ENCODE measurements around the gene ATAD1. TPM values are rescaled to one million over a fixed set of nuclear protein-coding genes. Genes with fewer than 3 reads are reported as not detected.
"Not testable (repeated sequence)": the region's sequence is repeated elsewhere in the genome, so short reads cannot be mapped to it uniquely, and the experiment has no call there.

Gene ATAD1
- polyA plus RNA-seq, 3 donors = 6.3 to 13.2 (median 10.2) TPM

DNA sequence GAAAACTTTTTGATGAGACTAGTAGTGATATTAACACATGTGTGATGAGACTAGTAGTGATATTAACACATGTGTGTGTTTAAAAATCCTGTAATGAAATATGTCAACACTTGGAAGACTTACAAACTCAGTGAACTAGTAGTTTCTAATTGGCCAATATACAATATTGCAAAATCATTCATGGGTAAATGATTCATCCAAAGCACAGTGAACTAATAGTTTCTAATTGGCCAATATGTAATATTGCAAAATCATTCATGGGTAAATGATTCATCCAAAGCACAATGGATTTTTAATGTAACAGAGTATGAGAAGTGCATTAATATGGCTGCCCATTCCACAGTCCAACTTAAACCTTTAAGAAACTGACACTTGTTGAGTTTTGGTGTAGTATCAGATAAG lies 77.8 kb downstream of the ATAD1 start:
- H3K27me3 Mint-ChIP-seq (ENCODE audit: low read depth in 3 of 3) = no peaks in the 10 kb centered on the region
- intact Hi-C loops (cut with micrococcal nuclease) = loop anchor here in 1 of 2 donors (5.0 kb wide), 1 partner anchor 83 kb away; the partner anchor contains the start of gene PAPSS2
- Histone ChIP-seq H3K79me2 (ENCODE audit: insufficient read depth, low read length) (no peaks in the 10 kb centered on the region), H4K20me1 (ENCODE audit: insufficient read depth, low read length) (no peaks in the 10 kb centered on the region), H3K9me3 (replicated peaks in 1 of 2; ENCODE audit: control insufficient read depth in 1 of 2, insufficient read depth in 1 of 2, low read length in 2 of 2) (no peaks in the 10 kb centered on the region), H3K9ac (ENCODE audit: insufficient read depth, low read length, poor library complexity, severe bottlenecking) (no peak overlapping the region), H3K27me3 (ENCODE audit: control insufficient read depth in 2 of 2, insufficient read depth in 2 of 2, low read length in 2 of 2) (no peaks in the 10 kb centered on the region), H3K4me1 (ENCODE audit: control insufficient read depth in 1 of 2, insufficient read depth in 2 of 2, low read length in 2 of 2) (peaks cover 36 to 49% of the 10 kb centered on the region in 2 donors), H3K36me3 (replicated peaks in 1 of 2; ENCODE audit: control insufficient read depth in 1 of 2, insufficient read depth in 2 of 2, low read length in 2 of 2) (no peaks in the 10 kb centered on the region), H3K4me2 (replicated peaks; ENCODE audit: extremely low read depth, low read length, poor library complexity, severe bottlenecking) (peak overlapping the region; percentile 7), H3K4me3 (replicated peaks in 1 of 3; ENCODE audit: low read depth in 2 of 3, low read length in 3 of 3) (no peak overlapping the region), H2AFZ (ENCODE audit: insufficient read depth, low read depth, low read length, poor library complexity, severe bottlenecking) (no peak overlapping the region), H3K27ac (ENCODE audit: low read depth in 1 of 2, low read length in 2 of 2) (peak overlapping the region in 1 of 2 donors; percentile 87)
- H3K4me3 Mint-ChIP-seq = no peak overlapping the region
- H3K9me3 Mint-ChIP-seq = peaks cover 0 to 3% (median 0%) of the 10 kb centered on the region in 7 donors
- TF ChIP-seq, protein P1, sequence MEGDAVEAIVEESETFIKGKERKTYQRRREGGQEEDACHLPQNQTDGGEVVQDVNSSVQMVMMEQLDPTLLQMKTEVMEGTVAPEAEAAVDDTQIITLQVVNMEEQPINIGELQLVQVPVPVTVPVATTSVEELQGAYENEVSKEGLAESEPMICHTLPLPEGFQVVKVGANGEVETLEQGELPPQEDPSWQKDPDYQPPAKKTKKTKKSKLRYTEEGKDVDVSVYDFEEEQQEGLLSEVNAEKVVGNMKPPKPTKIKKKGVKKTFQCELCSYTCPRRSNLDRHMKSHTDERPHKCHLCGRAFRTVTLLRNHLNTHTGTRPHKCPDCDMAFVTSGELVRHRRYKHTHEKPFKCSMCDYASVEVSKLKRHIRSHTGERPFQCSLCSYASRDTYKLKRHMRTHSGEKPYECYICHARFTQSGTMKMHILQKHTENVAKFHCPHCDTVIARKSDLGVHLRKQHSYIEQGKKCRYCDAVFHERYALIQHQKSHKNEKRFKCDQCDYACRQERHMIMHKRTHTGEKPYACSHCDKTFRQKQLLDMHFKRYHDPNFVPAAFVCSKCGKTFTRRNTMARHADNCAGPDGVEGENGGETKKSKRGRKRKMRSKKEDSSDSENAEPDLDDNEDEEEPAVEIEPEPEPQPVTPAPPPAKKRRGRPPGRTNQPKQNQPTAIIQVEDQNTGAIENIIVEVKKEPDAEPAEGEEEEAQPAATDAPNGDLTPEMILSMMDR (IDR thresholded peaks at IDR 0.05) = no peak
- H3K4me1 Mint-ChIP-seq = peaks cover 38% of the 10 kb centered on the region
- peak; percentile 78 to 98 (median 90) for DNase-seq
- peaks cover 0 to 1% of the 10 kb centered on the region in 2 donors for H3K36me3 Mint-ChIP-seq
- peak overlapping the region; percentile 82 to 97 (median 93) for H3K27ac Mint-ChIP-seq

DNA sequence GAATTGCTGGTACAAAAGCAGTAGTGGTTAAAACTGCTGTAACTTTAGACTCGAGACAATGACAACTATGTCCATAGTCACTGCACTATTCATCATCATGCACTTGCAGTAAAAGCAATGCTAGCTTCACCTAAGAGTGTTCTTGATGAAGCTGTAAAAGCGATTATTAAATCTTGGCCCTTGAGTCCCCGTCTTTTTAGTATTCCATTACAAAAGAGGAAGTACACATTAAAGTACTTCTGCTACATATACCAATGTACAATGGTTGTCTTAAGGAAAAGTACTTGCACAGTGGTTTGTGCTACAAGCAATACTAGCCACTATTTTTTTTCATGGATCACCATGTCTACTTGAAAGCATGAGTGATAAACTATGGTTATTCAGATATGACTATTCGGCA lies 78.3 kb downstream of the ATAD1 start:
- no peaks in the 10 kb centered on the region for H3K36me3 ChIP-seq (replicated peaks in 1 of 2; ENCODE audit: control insufficient read depth in 1 of 2, insufficient read depth in 2 of 2, low read length in 2 of 2)
- no peaks in the 10 kb centered on the region for H3K27me3 Mint-ChIP-seq (ENCODE audit: low read depth in 3 of 3)
- H3K4me3 Mint-ChIP-seq = no peak overlapping the region
- H4K20me1 ChIP-seq (ENCODE audit: insufficient read depth, low read length) = no peaks in the 10 kb centered on the region
- peak overlapping the region; percentile 82 to 97 (median 93) for H3K27ac Mint-ChIP-seq
- peaks cover 44% of the 10 kb centered on the region for H3K4me1 Mint-ChIP-seq
- peaks cover 0 to 3% (median 0%) of the 10 kb centered on the region in 7 donors for H3K9me3 Mint-ChIP-seq
- H3K27me3 ChIP-seq (ENCODE audit: control insufficient read depth in 2 of 2, insufficient read depth in 2 of 2, low read length in 2 of 2) = no peaks in the 10 kb centered on the region
- DNase-seq = peak; percentile 42 to 52 (median 51)
- no peak overlapping the region for H2AFZ ChIP-seq (ENCODE audit: insufficient read depth, low read depth, low read length, poor library complexity, severe bottlenecking)
- no peaks in the 10 kb centered on the region for H3K9me3 ChIP-seq (replicated peaks in 1 of 2; ENCODE audit: control insufficient read depth in 1 of 2, insufficient read depth in 1 of 2, low read length in 2 of 2)
- H3K36me3 Mint-ChIP-seq = peaks cover 0 to 1% of the 10 kb centered on the region in 2 donors
- peak overlapping the region in 1 of 2 donors; percentile 87 for H3K27ac ChIP-seq (ENCODE audit: low read depth in 1 of 2, low read length in 2 of 2)
- H3K79me2 ChIP-seq (ENCODE audit: insufficient read depth, low read length) = no peaks in the 10 kb centered on the region
- peaks cover 42 to 55% of the 10 kb centered on the region in 2 donors for H3K4me1 ChIP-seq (ENCODE audit: control insufficient read depth in 1 of 2, insufficient read depth in 2 of 2, low read length in 2 of 2)
- no CpG with 5 or more reads among the region's 4 CpGs for WGBS (ENCODE audit: insufficient coverage)
- peak overlapping the region; percentile 4 for H3K4me2 ChIP-seq (replicated peaks; ENCODE audit: extremely low read depth, low read length, poor library complexity, severe bottlenecking)
- TF ChIP-seq, protein P1 (IDR thresholded peaks at IDR 0.05) = no peak
- no peak overlapping the region for H3K9ac ChIP-seq (ENCODE audit: insufficient read depth, low read length, poor library complexity, severe bottlenecking)
- intact Hi-C loops (cut with micrococcal nuclease) = loop anchor here (5.0 kb wide), 1 partner anchor 82 kb away; the partner anchor contains the start of gene PAPSS2 (in 2 of the 2)
- H3K4me3 ChIP-seq (replicated peaks in 1 of 3; ENCODE audit: low read depth in 2 of 3, low read length in 3 of 3) = no peak overlapping the region

DNA sequence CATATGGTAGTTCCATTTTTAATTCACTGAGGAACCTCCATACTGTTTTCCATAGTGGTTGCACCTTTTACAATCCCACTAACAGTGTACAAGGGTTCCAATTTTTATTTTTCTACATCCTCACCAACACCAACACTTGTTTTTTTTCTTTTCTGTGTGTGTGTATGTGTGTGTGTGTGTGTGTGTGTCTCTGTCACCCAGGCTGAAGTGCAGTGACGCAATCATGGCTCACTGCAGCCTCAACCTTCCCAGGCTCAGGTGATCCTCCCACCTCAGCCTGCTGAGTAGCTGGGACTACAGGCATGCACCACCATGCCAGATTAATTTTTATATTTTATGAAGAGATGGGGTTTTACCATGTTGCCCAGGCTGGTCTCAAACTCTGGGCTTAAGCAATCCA lies 79.8 kb downstream of the ATAD1 start:
- H2AFZ ChIP-seq (ENCODE audit: insufficient read depth, low read depth, low read length, poor library complexity, severe bottlenecking); H3K36me3 Mint-ChIP-seq; H3K79me2 ChIP-seq (ENCODE audit: insufficient read depth, low read length); H3K27me3 ChIP-seq (ENCODE audit: control insufficient read depth in 2 of 2, insufficient read depth in 2 of 2, low read length in 2 of 2); H3K27ac Mint-ChIP-seq; H3K9me3 ChIP-seq (replicated peaks in 1 of 2; ENCODE audit: control insufficient read depth in 1 of 2, insufficient read depth in 1 of 2, low read length in 2 of 2); H3K4me3 Mint-ChIP-seq; H3K9ac ChIP-seq (ENCODE audit: insufficient read depth, low read length, poor library complexity, severe bottlenecking); DNase-seq; H4K20me1 ChIP-seq (ENCODE audit: insufficient read depth, low read length); H3K4me3 ChIP-seq (replicated peaks in 1 of 3; ENCODE audit: low read depth in 2 of 3, low read length in 3 of 3); H3K27me3 Mint-ChIP-seq (ENCODE audit: low read depth in 3 of 3); H3K27ac ChIP-seq (ENCODE audit: low read depth in 1 of 2, low read length in 2 of 2); H3K36me3 ChIP-seq (replicated peaks in 1 of 2; ENCODE audit: control insufficient read depth in 1 of 2, insufficient read depth in 2 of 2, low read length in 2 of 2); H3K4me2 ChIP-seq (replicated peaks; ENCODE audit: extremely low read depth, low read length, poor library complexity, severe bottlenecking); H3K9me3 Mint-ChIP-seq: not testable (repeated sequence)
- intact Hi-C loops (cut with micrococcal nuclease) = loop anchor here in 1 of 2 donors (5.0 kb wide), 1 partner anchor 81 kb away; the partner anchor contains the start of gene PAPSS2
- peaks cover 46 to 56% of the 10 kb centered on the region in 2 donors for H3K4me1 ChIP-seq (ENCODE audit: control insufficient read depth in 1 of 2, insufficient read depth in 2 of 2, low read length in 2 of 2)
- WGBS (ENCODE audit: insufficient coverage) = no CpG with 5 or more reads among the region's 1 CpG
- peaks cover 48% of the 10 kb centered on the region for H3K4me1 Mint-ChIP-seq

All from CD14-positive monocyte (primary cell).